ENCODE results near the gene ANAPC5. TPM values are rescaled to one million over a fixed set of nuclear protein-coding genes. Genes with fewer than 3 reads are reported as not detected.

ANAPC5 gene
- total RNA-seq, 2 donors from 2014 or later = 107 to 130 TPM

GRCh38 chr12:121295746-121296617, 56.2 kb downstream of the ANAPC5 start:
- no peaks in the 10 kb centered on the region for H3K9me3 ChIP-seq (ENCODE audit: control insufficient read depth, low read length, poor library complexity, severe bottlenecking)
- no peaks in the 10 kb centered on the region for H3K36me3 Mint-ChIP-seq (ENCODE audit: low read depth)
- H3K4me3 Mint-ChIP-seq = peak overlapping the region; percentile 93
- DNase-seq = peak in 2 of 3 donors; percentile 18 to 27
- peak; percentile 31 for ATAC-seq
- no peaks in the 10 kb centered on the region for H3K27me3 Mint-ChIP-seq
- H3K4me1 Mint-ChIP-seq = peaks cover 21% of the 10 kb centered on the region
- H3K27ac Mint-ChIP-seq = peak overlapping the region; percentile 83

GRCh38 chr12:121295116-121295745, 57.0 kb downstream of the ANAPC5 start:
- Mint-ChIP-seq H3K36me3 (ENCODE audit: low read depth) (no peaks in the 10 kb centered on the region), H3K27ac (peak overlapping the region; percentile 83), H3K4me1 (peaks cover 21% of the 10 kb centered on the region), H3K4me3 (peak overlapping the region; percentile 93), H3K27me3 (no peaks in the 10 kb centered on the region)
- DNase-seq (no peak), ATAC-seq (no peak)
- H3K9me3 ChIP-seq (ENCODE audit: control insufficient read depth, low read length, poor library complexity, severe bottlenecking) = no peaks in the 10 kb centered on the region

- ATAC-seq = no peak
- no peaks in the 10 kb centered on the region for H3K27me3 Mint-ChIP-seq
- H3K9me3 ChIP-seq (ENCODE audit: control insufficient read depth, low read length, poor library complexity, severe bottlenecking) = no peaks in the 10 kb centered on the region
- H3K4me1 Mint-ChIP-seq = peaks cover 21% of the 10 kb centered on the region
- no peaks in the 10 kb centered on the region for H3K36me3 Mint-ChIP-seq (ENCODE audit: low read depth)
- H3K27ac Mint-ChIP-seq = no peak overlapping the region
- no peak for DNase-seq
- H3K4me3 Mint-ChIP-seq = no peak overlapping the region
These were observed 57.9 kb downstream of the ANAPC5 start for GRCh38 chr12:121294151-121294889.

- Mint-ChIP-seq H3K4me1 (peaks cover 21% of the 10 kb centered on the region), H3K27ac (no peak overlapping the region), H3K4me3 (no peak overlapping the region)
These were observed 58.6 kb downstream of the ANAPC5 start for GRCh38 chr12:121293603-121294002.

GRCh38 chr12:121290410-121290809, 61.8 kb downstream of the ANAPC5 start:
- Mint-ChIP-seq H3K27ac (no peak overlapping the region), H3K4me1 (peaks cover 13% of the 10 kb centered on the region), H3K27me3 (no peaks in the 10 kb centered on the region), H3K4me3 (no peak overlapping the region), H3K36me3 (ENCODE audit: low read depth) (no peaks in the 10 kb centered on the region)
- ATAC-seq (no peak), DNase-seq (no peak)
- no peaks in the 10 kb centered on the region for H3K9me3 ChIP-seq (ENCODE audit: control insufficient read depth, low read length, poor library complexity, severe bottlenecking)

More at GRCh38 chr12:121293603-121294002, 58.6 kb downstream of the ANAPC5 start:
- Mint-ChIP-seq H3K27me3 (no peaks in the 10 kb centered on the region), H3K36me3 (ENCODE audit: low read depth) (no peaks in the 10 kb centered on the region)
- DNase-seq = no peak
- ATAC-seq = no peak
- H3K9me3 ChIP-seq (ENCODE audit: control insufficient read depth, low read length, poor library complexity, severe bottlenecking) = no peaks in the 10 kb centered on the region

- no peaks in the 10 kb centered on the region for H3K9me3 ChIP-seq (ENCODE audit: control insufficient read depth, low read length, poor library complexity, severe bottlenecking)
- no peak for ATAC-seq
- no peaks in the 10 kb centered on the region for H3K27me3 Mint-ChIP-seq
- peaks cover 10% of the 10 kb centered on the region for H3K4me1 Mint-ChIP-seq
- DNase-seq = no peak
- H3K27ac Mint-ChIP-seq = no peak overlapping the region
- no peak overlapping the region for H3K4me3 Mint-ChIP-seq
- no peaks in the 10 kb centered on the region for H3K36me3 Mint-ChIP-seq (ENCODE audit: low read depth)
These were observed 62.2 kb downstream of the ANAPC5 start for GRCh38 chr12:121289962-121290361.

GRCh38 chr12:121288986-121289385, 63.2 kb downstream of the ANAPC5 start:
- H3K4me3 Mint-ChIP-seq = no peak overlapping the region

GRCh38 chr12:121288158-121288845, 63.9 kb downstream of the ANAPC5 start:
- H3K36me3 Mint-ChIP-seq (ENCODE audit: low read depth) = no peaks in the 10 kb centered on the region
- ATAC-seq (no peak), DNase-seq (no peak)
- no peaks in the 10 kb centered on the region for H3K9me3 ChIP-seq (ENCODE audit: control insufficient read depth, low read length, poor library complexity, severe bottlenecking)
- H3K4me1 Mint-ChIP-seq = peaks cover 6% of the 10 kb centered on the region
- H3K4me3 Mint-ChIP-seq = no peak overlapping the region
- H3K27me3 Mint-ChIP-seq = no peaks in the 10 kb centered on the region
- H3K27ac Mint-ChIP-seq = no peak overlapping the region

More at GRCh38 chr12:121288986-121289385, 63.2 kb downstream of the ANAPC5 start:
- H3K27ac Mint-ChIP-seq = no peak overlapping the region
- peaks cover 10% of the 10 kb centered on the region for H3K4me1 Mint-ChIP-seq
- no peak for DNase-seq
- H3K27me3 Mint-ChIP-seq = no peaks in the 10 kb centered on the region
- no peaks in the 10 kb centered on the region for H3K9me3 ChIP-seq (ENCODE audit: control insufficient read depth, low read length, poor library complexity, severe bottlenecking)
- ATAC-seq = no peak
- H3K36me3 Mint-ChIP-seq (ENCODE audit: low read depth) = no peaks in the 10 kb centered on the region

- ATAC-seq (no peak), DNase-seq (no peak)
- no peaks in the 10 kb centered on the region for H3K9me3 ChIP-seq (ENCODE audit: control insufficient read depth, low read length, poor library complexity, severe bottlenecking)
- Mint-ChIP-seq H3K27ac (no peak overlapping the region), H3K27me3 (no peaks in the 10 kb centered on the region), H3K4me3 (no peak overlapping the region), H3K4me1 (peaks cover 6% of the 10 kb centered on the region), H3K36me3 (ENCODE audit: low read depth) (no peaks in the 10 kb centered on the region)
These were observed 64.8 kb downstream of the ANAPC5 start for GRCh38 chr12:121287267-121287954.

GRCh38 chr12:121285856-121286255, 66.4 kb downstream of the ANAPC5 start:
- DNase-seq (no peak), ATAC-seq (no peak)
- H3K9me3 ChIP-seq (ENCODE audit: control insufficient read depth, low read length, poor library complexity, severe bottlenecking) = no peaks in the 10 kb centered on the region
- no peaks in the 10 kb centered on the region for H3K36me3 Mint-ChIP-seq (ENCODE audit: low read depth)
- no peaks in the 10 kb centered on the region for H3K4me1 Mint-ChIP-seq
- H3K27ac Mint-ChIP-seq = peak overlapping the region; percentile 56
- H3K4me3 Mint-ChIP-seq = no peak overlapping the region
- H3K27me3 Mint-ChIP-seq = no peaks in the 10 kb centered on the region

GRCh38 chr12:121284551-121285390, 67.4 kb downstream of the ANAPC5 start:
- H3K9me3 ChIP-seq (ENCODE audit: control insufficient read depth, low read length, poor library complexity, severe bottlenecking) = no peaks in the 10 kb centered on the region
- Mint-ChIP-seq H3K4me1 (peaks cover 2% of the 10 kb centered on the region), H3K36me3 (ENCODE audit: low read depth) (no peaks in the 10 kb centered on the region), H3K27me3 (no peaks in the 10 kb centered on the region), H3K27ac (peak overlapping the region; percentile 56), H3K4me3 (no peak overlapping the region)
- ATAC-seq (no peak), DNase-seq (no peak)

- Mint-ChIP-seq H3K27me3 (no peaks in the 10 kb centered on the region), H3K36me3 (ENCODE audit: low read depth) (no peaks in the 10 kb centered on the region), H3K4me3 (no peak overlapping the region), H3K27ac (no peak overlapping the region), H3K4me1 (peaks cover 2% of the 10 kb centered on the region)
- DNase-seq (no peak), ATAC-seq (no peak)
- no peaks in the 10 kb centered on the region for H3K9me3 ChIP-seq (ENCODE audit: control insufficient read depth, low read length, poor library complexity, severe bottlenecking)
These were observed 68.4 kb downstream of the ANAPC5 start for GRCh38 chr12:121283841-121284240.

All from T-helper 17 cell (primary cell).